Measurements from ENCODE around the gene CCDC138.

Gene CCDC138

DNA sequence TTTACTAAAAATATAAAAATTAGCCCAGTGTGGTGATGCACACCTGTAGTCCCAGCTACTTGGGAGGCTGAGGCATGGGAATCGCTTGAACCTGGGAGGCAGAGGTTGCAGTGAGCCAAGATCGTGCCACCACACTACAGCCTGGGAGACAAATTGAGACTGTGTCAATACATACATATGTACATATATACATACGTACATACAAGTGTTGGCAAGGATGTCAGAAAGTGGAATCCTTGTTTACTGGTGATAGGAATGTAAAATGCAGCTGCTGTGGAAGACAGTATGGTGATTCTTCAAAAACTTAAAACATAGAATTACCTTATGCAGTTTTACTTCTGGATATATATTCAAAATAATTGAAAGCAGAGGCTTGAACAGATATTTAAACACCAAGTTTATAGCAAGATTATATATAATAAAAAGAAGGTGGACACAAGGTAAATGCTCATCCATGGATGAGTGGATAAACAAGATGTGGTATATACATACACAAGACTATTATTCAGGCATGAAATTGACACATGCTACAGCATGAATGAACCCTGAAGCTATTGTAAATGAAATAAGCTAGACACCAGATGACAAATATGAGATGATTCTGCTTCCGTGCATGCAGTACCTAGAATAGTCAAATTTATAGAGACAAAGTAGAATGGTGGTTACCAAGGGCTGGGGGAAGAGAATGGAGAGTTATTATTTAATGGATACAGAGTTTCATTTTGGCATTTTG, 43.2 kb downstream of the CCDC138 start:
- no peak for DNase-seq

DNA sequence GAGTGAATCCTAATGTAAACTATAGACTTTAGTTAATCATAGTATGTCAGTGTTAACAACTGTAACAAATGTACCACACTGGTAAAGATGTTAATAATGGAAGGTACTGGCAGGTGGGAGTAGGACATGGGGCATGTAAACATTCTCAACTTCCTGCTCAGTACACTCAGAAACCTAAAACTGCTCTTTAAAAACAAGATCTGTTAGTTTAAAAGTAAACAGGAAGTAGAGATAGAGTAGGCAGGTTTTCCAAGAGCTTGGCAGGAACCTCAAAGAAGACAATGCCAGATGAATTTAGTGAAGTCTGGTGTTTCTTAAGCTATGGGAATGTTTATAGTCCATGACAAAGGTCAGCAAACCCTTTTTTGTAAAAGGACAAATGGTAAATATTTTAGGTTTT, 46.6 kb downstream of the CCDC138 start:
- no peak for DNase-seq

DNA sequence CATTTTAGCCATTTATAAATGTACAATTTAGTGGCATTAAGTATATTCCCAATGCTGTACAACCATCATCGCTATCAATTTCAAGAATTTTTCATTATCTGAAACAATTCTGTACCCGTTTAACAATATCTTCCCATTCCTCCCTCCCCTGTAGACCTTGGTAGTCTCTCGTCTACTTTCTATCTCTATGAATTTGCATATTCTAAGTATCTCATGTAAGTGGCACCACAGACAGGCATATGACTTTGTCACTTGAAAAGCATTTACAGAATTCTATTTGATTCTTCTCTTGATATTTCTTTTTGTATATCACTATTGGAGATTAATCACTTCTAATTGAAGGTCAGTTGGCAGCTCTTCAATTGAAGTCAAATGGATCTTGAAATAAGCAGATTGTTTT, 48.0 kb downstream of the CCDC138 start:
- no peak for DNase-seq

DNA sequence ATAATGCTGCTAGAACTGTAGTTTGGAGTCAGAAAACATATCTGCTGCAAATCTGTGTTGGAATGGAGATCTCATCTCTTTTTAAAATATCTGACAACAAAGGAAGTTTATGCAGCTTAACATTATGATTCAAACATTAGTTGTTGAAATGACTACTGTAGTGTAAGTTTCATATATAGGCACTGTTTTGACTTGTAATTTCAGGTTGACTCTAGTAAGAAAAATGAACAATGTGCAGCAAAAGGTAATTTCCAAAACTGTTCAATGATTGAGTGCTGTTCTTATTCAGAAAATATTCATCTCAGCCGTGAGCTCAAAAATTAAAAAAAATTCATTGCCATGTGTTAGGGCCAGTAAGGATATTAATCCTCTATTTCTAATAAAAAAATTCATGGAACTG, 48.5 kb downstream of the CCDC138 start:
- DNase-seq = no peak

DNA sequence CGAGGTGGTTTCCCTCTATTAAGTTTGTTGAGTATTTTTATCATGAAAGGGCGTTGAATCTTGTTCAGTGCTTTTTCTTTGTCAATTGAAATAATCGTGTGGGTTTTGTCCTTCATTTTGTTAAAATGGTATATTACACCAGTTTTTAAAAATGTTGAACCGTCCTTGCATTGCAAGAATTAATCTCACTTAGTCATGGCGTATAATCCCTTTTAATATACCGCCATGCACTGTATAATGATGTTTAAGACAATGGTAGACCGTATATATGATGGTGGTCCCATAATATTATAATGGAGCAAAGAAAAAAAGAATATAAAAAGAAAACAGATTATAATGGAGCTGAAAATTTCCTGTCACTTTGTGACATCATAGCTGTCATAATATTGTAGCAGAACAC, 50.6 kb downstream of the CCDC138 start:
- no peak for DNase-seq

DNA sequence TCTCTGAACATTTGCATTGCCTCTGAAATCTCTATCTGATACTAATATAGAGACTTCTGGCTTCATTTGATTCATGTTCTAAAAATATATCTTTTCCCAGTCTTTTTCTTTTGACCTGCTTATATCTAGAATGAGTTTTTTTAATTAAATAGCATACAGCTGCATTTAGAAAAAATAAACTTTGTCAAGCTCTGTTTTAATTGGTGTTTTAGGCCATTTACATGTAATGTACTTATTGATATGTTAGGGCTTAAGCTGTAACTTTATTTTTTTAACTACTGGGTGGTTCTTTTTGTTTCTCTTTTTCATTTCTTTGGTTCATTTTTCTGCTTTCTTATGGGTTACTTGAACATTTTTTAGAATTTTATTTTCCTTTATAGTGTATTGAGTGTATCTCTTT, 54.9 kb downstream of the CCDC138 start:
- no peak for DNase-seq

DNA sequence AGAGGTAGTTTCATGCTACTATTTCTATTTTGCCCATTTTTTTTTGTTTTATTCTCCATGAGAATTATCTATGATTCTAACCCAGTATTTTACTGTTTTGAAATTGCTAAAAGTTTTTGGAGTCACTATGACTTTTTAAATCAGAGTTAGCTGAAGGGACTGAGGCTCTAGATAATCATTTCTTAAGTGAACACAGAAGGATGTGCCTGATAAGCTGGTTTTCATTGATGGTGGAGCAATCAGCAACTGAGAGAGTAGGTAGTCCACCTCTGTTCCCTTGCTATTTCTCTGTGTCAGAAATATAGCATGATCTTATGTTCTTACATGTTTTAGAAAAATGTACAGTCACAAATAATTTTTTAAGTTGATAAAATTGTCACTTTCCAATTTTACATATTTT, 59.4 kb downstream of the CCDC138 start:
- no peak for DNase-seq

DNA sequence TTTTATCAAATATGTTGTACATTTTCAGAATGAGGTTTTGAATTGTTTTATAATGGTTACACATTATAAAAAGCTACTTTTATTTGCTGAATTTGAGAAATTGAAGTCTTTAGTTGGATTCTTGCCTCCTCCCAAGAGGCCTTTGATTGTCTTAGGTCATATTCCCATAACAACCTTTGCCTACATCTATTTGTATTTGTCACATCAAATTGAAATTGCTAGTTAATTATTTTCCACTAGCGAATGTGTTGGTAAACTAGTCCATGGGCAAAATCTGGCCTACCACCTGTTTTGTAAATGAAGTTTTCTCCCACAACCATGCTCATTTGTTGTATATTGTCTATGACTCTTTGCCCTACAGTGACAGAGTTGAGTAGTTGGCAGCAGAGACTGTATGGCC, 60.4 kb downstream of the CCDC138 start:
- no peak for DNase-seq

DNA sequence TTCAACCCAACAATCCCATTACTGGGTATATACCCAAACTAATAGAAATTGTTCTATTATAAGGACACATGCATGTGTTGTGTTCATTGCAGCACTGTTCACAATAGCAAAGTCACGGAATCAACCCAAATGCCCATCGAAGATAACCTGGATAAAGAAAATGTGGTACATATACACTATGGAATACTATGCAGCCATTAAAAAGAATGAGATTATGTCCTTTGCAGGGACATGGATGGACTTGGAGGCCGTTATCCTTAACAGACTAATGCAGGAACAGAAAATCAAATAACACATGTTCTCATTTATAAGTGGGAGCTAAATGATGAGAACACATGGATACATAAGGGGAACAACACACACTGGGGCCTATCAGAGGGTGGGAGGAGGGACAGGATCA, 65.8 kb downstream of the CCDC138 start:
- DNase-seq = no peak

DNA sequence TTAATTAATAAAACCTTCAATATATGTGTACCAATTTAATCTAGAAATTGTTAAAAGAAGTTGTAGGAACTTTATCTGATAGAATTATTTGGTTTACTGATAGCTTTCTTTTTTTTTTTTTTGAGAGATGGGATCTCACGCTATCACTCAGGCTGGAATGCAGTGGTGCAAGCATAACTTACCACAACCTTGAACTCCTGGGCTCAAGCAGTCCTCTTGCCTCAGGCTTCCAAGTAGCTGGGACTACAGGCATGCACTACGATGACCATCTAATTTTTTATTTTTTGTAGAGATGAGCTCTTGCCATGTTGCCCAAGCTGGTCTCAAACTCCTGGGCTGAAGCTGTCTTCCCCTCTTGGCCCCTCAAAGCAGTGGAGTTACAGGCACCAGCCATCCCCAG, 66.8 kb downstream of the CCDC138 start:
- DNase-seq = no peak

DNA sequence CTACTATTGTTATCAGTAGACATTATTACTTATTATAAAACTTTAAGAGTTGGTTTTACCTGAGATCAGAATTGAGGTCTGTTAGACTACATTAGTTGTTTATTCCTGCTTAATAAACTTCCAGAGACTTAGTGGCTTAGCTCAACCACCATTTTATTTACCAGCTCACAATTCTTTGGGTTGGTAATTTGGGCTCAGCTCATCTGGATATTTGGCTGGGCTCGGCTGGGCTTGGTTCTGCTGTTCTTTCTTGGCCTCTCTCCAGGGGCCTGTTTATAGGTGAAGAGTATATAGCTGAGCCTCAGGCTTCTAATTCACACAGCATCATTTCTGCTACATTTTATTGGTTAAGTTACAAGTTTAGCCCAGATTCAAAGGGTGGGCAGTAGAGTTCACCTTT, 67.9 kb downstream of the CCDC138 start:
- no peak for DNase-seq

DNA sequence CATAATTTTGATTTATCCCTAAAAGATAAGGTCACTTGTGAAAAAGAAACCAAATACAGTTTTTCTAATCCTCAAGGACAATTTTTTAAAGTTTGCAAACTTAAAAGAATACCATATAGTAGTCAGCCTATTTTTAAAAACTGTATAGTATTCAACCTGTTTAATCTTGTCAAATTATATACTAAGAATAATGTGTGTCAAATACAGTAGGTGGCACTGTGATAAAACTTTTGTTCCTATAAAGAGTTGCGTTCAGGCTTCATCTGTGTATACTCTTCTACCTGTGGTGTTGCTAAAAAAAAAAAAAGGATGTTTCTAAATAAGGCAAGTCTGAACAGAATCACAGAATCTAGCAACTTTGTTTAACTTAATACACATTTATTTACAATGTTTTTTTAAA, 68.6 kb downstream of the CCDC138 start:
- no peak for DNase-seq

DNA sequence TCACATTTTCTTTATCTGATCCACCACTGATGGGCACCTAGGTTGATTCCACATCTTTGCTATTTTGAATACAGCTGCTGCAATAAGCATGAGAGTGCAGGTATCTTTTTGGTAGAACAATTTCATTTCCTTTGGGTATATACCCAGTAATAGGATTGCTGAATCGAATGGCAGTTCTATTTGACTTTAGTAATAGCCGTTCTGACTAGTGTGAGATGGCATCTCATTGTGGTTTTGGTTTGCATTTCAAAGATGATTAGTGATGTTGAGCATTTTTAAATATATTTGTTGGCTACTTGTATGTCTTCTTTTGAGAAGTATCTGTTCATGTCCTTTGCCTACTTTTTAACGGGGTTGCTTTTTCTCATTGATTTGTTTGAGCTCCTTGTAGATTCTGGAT, 72.3 kb downstream of the CCDC138 start:
- no peak for DNase-seq

DNA sequence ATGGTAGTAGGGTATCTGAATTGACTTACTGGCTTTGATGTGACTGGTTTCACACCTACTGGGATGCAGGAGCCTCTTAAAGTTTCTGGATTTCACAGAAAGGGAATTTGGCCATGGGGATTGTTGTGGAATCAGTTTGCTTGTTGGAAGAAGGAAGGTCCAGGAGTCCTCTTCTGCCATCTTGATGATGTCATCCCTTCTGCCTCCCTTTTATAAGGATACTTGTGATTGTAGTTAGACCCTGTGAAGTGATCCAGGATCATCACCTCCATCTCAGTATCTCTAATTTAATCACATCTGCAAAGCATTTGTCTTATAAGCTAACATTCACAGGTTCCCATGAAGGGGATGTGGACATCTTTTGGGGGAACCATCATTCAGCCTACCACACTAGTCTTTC, 79.5 kb downstream of the CCDC138 start:
- DNase-seq = no peak

DNA sequence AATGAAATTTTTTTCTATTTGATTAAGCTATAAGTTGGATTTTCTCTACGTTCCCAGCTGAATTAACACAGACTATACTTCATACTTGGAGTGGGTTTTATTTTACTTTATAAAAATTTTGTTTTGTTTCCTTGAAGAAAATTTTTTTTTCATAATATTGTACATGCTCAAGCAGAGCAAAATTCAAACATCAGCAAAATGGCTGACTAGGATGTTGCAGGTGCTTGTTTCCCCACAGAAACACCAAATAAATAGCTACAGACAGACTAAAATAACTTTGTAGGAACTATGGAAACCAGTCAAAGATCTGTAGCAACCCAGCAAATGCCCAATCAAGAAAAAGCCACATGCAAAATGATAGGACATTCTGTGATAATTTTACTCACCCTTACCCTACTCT, 82.3 kb downstream of the CCDC138 start:
- DNase-seq = no peak

DNA sequence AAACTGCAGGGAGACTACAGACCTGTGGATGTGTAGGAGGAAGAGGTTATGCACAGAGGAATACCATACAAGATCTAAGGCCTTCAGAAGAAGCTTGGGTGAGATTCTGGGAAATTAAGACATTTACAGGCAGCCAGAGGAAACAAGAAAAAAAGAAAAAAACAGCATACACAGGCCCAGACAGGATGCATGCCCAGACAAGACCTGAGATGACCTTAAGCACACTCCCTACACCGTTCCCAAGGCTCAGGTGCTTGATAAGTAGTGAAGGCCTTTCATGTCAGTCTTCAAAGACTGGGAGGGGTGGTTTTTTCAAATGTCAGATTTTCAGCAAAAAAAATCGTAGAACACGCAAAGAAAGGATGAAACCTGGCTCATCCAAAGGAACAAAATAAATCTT, 83.0 kb downstream of the CCDC138 start:
- no peak for DNase-seq

DNA sequence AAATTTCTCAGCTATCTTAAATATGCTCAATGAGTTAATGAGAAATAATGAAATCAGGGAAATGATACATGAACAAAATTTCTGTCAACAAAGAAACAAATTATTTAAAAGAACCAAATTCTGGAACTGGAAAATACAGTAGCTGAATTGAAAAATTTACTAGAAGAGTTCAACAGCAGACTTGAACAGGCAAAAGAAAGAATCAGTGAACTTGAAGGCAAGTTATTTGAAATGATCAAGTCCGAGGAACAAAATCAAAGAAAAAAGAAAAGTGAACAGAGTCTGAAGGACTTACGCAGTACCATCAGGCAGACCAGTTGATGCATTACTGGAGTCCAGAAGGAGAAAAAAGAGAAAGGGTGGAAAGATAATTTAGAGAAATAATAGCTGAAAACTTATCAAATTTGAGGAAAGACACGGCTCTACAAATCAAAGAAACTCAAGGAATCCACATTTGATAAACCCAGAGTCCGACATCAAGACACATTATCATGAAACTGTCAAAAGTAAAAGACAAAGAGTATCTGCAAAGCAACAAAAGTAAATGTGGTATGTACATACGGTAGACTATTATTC, 83.6 kb downstream of the CCDC138 start:
- no peak for DNase-seq

DNA sequence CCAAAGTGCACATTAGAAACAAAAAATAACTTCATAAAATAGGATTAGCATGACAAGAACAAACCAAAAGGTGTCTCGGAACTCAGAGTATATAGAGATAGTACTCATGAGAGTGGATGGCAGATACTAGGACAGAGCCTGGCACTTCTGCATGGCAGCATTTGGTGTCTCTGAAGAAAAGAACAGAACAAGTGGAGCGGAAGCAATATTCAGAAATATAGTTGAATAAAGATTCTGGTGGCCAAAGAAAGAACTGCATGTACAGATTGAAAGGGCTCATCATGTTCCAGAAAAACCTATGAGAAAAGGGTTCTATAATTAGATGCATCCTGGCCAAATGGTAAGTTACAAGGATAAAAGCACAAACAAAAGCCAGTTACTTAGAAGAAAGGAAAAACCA, 90.9 kb downstream of the CCDC138 start:
- DNase-seq = no peak

DNA sequence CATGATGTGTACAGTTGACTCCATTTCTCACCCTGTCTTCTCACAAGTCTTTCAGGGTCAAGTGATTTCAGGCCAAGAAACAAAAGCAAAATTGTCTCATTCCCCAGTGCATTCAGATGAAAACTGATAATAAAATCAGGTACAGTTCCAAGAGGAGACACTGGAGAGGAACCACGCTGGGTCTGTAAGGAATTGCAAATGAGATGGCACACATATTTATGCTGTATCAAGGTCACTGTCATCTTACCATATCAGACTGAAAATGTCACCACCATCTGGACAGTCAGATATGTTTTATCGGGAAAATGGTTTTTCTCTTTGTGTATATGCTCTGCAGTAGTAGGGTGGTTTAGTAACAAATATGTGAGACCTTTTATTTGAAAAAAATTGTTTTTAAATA, 91.7 kb downstream of the CCDC138 start:
- DNase-seq = no peak

DNA sequence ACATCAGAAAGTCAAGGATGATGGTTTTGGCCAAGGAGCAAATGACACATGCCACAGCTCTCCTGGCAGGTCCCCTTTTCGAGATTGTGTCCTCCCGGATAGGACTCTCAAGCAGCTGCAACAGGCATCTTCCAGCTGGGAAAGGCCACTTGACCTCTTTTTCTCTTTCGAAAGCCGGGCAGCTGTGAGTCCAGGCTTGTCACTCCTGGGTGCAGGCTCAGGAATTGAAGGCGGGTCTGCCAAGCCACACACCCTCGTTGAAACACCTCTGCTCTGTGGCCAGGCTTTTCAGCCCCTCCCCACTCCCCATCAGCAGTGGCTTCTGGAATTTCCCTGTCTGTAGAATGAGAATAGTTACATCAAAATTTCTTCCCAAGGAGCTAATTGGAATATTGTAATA, 98.0 kb downstream of the CCDC138 start:
- no peak for DNase-seq

DNA sequence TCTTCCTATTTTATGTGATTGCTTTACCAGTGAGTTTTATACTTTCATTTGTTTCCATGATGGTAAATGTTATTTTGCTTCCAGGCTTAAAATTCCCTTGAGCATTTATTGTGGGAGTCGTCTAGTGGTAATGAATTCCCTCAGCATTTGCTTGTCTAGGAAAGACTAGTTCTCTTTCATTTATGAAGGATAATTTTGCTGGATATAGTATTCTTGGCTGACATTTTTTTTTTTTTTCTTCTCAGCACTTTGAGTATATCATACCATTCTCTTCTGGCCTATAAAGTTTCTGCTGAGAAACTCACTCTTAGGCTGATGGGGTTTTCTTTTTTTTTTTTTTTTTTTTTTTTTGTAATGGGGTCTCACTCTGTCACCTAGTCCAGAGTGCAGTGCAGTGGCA, 103.3 kb downstream of the CCDC138 start:
- no peak for DNase-seq

DNA sequence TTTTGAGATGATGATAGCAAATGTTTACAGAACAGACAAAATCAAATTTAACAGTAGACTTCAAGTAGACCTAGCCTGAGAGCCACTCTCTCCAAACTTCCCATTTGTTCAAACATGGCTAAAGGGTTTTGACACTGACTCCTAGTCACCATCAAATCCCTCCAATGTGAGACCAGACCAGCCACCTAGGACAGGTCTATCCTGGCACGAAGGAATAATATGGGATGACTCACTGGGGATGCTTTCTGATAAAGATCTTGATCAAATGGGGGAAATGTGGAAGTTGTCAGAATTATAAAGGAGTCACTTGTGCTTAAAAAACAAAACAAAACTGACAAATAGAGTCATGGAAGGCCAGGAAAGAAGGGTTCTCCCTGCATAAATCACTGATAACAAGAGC, 106.7 kb downstream of the CCDC138 start:
- no peak for DNase-seq

DNA sequence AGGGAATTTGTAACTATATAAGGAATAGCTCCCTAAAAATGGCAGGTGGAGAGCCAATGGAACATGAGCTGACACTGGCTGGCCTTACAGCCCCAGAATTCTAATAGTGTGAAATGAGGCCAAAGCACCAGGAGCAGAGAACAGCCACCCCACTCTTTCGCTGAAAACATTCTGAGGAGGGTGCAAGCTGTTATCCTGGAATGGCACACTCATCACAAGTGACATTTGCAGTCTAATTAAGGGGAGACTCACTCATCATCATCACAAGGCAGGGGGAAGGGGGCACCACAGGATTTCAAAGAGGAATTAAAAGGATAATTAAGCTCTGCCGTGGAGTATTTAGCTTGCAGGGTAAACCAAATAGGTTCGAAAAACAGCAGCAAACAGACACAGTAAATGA, 108.2 kb downstream of the CCDC138 start:
- DNase-seq = no peak

DNA sequence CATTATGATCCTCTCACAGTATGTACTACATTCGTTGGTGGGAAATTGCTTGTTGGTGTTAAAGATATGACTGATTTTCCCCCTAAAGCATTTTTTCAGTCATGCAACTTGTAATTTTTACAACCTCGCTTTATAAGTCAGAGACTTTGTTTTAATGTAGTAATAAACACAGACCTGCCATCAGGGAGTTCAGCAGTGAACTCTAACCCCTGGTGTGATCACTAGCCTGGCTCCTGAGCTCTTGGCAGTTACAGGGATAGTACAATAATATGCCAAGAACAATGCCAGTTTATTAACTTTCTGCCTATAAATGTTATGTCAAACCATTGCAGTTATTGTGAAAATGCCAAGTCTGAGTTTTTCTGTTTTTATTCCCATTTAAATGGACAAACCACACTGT, 108.6 kb downstream of the CCDC138 start:
- DNase-seq = no peak

DNA sequence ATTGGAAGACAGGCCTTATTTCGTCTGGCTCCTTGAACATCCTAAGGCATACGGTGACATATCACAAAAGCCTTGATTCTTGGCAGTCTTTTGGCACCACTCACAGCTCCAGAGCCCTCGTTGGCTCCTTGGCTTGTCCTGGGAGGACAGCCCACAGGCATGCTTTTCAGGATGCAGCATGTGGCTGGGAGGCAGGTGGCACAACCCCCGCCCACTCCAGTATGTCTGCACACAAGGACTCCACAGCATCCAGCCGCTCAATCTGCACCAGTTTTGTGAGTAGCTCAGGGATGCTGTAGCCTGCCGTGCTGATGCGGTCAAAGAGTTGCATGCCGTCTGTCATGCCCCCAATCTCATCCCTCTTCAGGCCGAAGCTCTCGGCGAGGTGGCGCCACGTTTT, 110.2 kb downstream of the CCDC138 start:
- DNase-seq = no peak

Data from DMS153 (cell line).